Fibroblast of lung (primary cell): Measurements from ENCODE around the gene CPO. TPM values are rescaled to one million over a fixed set of nuclear protein-coding genes. Genes with fewer than 3 reads are reported as not detected.
A peak's percentile ranks its signal among the peaks of the same experiment; 100 is the strongest.

Experiments used
- DNase-seq, 2 donors: peaks; one replicate each; pipeline versions ENCODE4 v3.0.0 to v3.0.0-alpha.2; 2010; ENCODE audit warnings: low read depth in 2 of 2
- H2AFZ ChIP-seq: 2 replicates; pipeline ENCODE4 v1.5.1; 2012; ENCODE audit warnings: low read length, control low read depth, inconsistent platforms
- H3K27ac ChIP-seq: 2 replicates; pipeline ENCODE4 v1.5.1; 2011; ENCODE audit warnings: low read length, control low read depth; ENCODE audit not compliant: insufficient read depth
- H3K27me3 ChIP-seq: 2 replicates; pipeline ENCODE4 v1.5.1; 2011; ENCODE audit warnings: mild to moderate bottlenecking, low read length; ENCODE audit not compliant: control insufficient read depth, insufficient read depth
- H3K36me3 ChIP-seq: 2 replicates; pipeline ENCODE4 v1.5.1; 2011; ENCODE audit warnings: low read length; ENCODE audit not compliant: control insufficient read depth, insufficient read depth
- H3K4me1 ChIP-seq: 2 replicates; pipeline ENCODE4 v1.5.1; 2011; ENCODE audit warnings: low read length; ENCODE audit not compliant: control insufficient read depth, insufficient read depth; ENCODE audit errors: extremely low read depth
- H3K4me2 ChIP-seq: 2 replicates; pipeline ENCODE4 v1.5.1; 2011; ENCODE audit warnings: low read length, control low read depth; ENCODE audit not compliant: insufficient read depth; ENCODE audit errors: extremely low read depth
- H3K4me3 ChIP-seq, 4 experiments: fragments of 200-600 bp in 1 of 4; sonication (generic) in 1 of 4; replicated peaks in 1 of 4; 2 replicates each; pipeline ENCODE4 v1.5.1; 2011 to 2016; ENCODE audit warnings: low read length in 4 of 4, low read depth in 3 of 4, mild to moderate bottlenecking in 3 of 4, control low read depth in 2 of 4, inconsistent platforms in 1 of 4, mixed read lengths in 1 of 4; ENCODE audit not compliant: insufficient read depth in 1 of 4; ENCODE audit errors: control extremely low read depth in 1 of 4
- H3K79me2 ChIP-seq: 2 replicates; pipeline ENCODE4 v1.5.1; 2012; ENCODE audit warnings: mild to moderate bottlenecking, low read length, inconsistent platforms; ENCODE audit not compliant: control insufficient read depth, insufficient read depth
- H3K9ac ChIP-seq: 2 replicates; pipeline ENCODE4 v1.5.1; 2011; ENCODE audit warnings: mild to moderate bottlenecking, low read length, control low read depth; ENCODE audit not compliant: insufficient read depth
- H3K9me3 ChIP-seq: 2 replicates; pipeline ENCODE4 v1.5.1; 2012; ENCODE audit warnings: low read depth, low read length; ENCODE audit not compliant: control insufficient read depth, insufficient read depth
- H4K20me1 ChIP-seq: 2 replicates; pipeline ENCODE4 v1.5.1; 2011; ENCODE audit warnings: low read length; ENCODE audit not compliant: control insufficient read depth, insufficient read depth; ENCODE audit errors: extremely low read depth
- EZH2 ChIP-seq: IDR thresholded peaks from 2 replicates; pipeline ENCODE4 v1.5.1; 2012; ENCODE audit warnings: low read length, control low read depth, mild to moderate bottlenecking; ENCODE audit errors: missing control alignments
- polyA plus RNA-seq, 2 donors: library from polyadenylated mRNA; depleted of rRNA in 1 of 2; stranded (reverse) in 1 of 2; unstranded in 1 of 2; fragments of >200 nt; gene quantifications; 2 replicates each; pipeline ENCODE4 v1.2.1, GENCODE V29; 2011 to 2012; ENCODE audit warnings: missing spikeins in 1 of 2
- total RNA-seq: library from RNA; depleted of rRNA; stranded (reverse); fragments of >200 nt; gene quantifications from 2 replicates; pipeline ENCODE4 v1.2.1, GENCODE V29; 2014
- TF ChIP-seq, protein P1 (sequence below), 2 donors: IDR thresholded peaks in 1 of 2; conservative IDR thresholded peaks in 1 of 2; 1 replicate in 1 of 2; 2 replicates in 1 of 2; pipeline ENCODE4 v1.5.1; 2011 to 2012; ENCODE audit warnings: low read length in 2 of 2, control low read depth in 1 of 2, inconsistent platforms in 1 of 2, low read depth in 1 of 2, mild to moderate bottlenecking in 1 of 2

Gene CPO
- total and polyA plus RNA-seq, 2 donors (not counting 1 experiment from before 2014, with no cell fraction given) = under 0.01 TPM; not detected in 1

- no peak overlapping the region for H2AFZ ChIP-seq
- no peak overlapping the region for H3K27ac ChIP-seq
- H3K27me3 ChIP-seq = no peaks in the 10 kb centered on the region
- no peak overlapping the region for H3K9ac ChIP-seq
- H4K20me1 ChIP-seq = no peaks in the 10 kb centered on the region
- TF ChIP-seq EZH2 = no peak
- TF ChIP-seq, protein P1, sequence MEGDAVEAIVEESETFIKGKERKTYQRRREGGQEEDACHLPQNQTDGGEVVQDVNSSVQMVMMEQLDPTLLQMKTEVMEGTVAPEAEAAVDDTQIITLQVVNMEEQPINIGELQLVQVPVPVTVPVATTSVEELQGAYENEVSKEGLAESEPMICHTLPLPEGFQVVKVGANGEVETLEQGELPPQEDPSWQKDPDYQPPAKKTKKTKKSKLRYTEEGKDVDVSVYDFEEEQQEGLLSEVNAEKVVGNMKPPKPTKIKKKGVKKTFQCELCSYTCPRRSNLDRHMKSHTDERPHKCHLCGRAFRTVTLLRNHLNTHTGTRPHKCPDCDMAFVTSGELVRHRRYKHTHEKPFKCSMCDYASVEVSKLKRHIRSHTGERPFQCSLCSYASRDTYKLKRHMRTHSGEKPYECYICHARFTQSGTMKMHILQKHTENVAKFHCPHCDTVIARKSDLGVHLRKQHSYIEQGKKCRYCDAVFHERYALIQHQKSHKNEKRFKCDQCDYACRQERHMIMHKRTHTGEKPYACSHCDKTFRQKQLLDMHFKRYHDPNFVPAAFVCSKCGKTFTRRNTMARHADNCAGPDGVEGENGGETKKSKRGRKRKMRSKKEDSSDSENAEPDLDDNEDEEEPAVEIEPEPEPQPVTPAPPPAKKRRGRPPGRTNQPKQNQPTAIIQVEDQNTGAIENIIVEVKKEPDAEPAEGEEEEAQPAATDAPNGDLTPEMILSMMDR (conservative IDR thresholded peaks at IDR 0.05 in 1 of 2, IDR thresholded peaks at IDR 0.05 in 1 of 2; ENCODE audit: low read depth in 1 of 2, low read length in 2 of 2) = no peak
- H3K4me3 ChIP-seq = no peak overlapping the region
- no peaks in the 10 kb centered on the region for H3K36me3 ChIP-seq
- DNase-seq = peak; percentile 44 to 87
- no peaks in the 10 kb centered on the region for H3K79me2 ChIP-seq
- no peaks in the 10 kb centered on the region for H3K9me3 ChIP-seq
- H3K4me1 ChIP-seq = no peaks in the 10 kb centered on the region
- H3K4me2 ChIP-seq = no peak overlapping the region
These were observed 44.9 kb downstream of the CPO start for GRCh38 chr2:206984206-206984605.

DNA sequence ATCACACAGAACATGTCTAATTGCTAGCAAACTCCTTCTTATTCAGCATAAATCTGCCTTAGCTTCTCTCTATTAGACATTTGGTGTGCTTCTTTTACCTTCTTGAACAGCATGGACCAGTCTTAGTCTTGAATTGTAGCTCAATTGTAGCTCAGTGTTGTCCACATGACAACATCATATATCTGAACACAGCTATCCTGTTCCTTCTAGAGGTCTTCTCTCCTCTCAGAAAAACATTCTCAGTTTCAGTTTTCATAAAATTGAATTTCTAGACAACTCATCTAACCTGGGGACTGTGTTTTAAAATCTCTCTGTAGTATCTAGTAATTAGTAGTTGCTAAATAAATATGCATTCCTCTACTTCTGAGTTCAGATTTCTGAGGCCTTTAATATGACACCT, 47.6 kb downstream of the CPO start:
- H3K9ac ChIP-seq = no peak overlapping the region
- H3K36me3 ChIP-seq = no peaks in the 10 kb centered on the region
- no peak overlapping the region for H3K4me2 ChIP-seq
- H3K27ac ChIP-seq = no peak overlapping the region
- TF ChIP-seq, protein P1 (conservative IDR thresholded peaks at IDR 0.05 in 1 of 2, IDR thresholded peaks at IDR 0.05 in 1 of 2; ENCODE audit: low read depth in 1 of 2, low read length in 2 of 2) = no peak
- TF ChIP-seq EZH2 = no peak
- no peaks in the 10 kb centered on the region for H3K27me3 ChIP-seq
- H3K4me1 ChIP-seq = no peaks in the 10 kb centered on the region
- no peaks in the 10 kb centered on the region for H3K79me2 ChIP-seq
- no peaks in the 10 kb centered on the region for H3K9me3 ChIP-seq
- no peak overlapping the region for H3K4me3 ChIP-seq
- H4K20me1 ChIP-seq = no peaks in the 10 kb centered on the region
- DNase-seq = no peak
- H2AFZ ChIP-seq = no peak overlapping the region

DNA sequence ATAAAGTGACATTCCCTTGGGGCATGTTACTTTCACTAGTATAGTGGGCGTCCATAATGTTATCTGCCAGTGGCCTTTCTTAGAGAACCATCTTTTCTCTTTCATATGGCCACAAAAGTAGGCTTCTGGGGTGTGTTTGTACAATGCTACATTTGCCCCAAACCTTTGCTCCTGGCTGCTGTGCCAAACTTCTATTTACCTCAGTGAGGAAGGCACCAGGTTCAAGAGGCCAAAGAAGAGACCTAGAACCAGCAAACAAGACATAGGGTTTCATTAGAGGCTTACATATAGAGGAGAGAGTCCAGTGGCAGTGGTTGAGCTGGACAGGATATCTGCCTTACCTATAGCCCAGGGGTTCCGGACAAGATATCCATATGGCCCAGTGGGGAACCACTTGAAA, 48.5 kb downstream of the CPO start:
- Histone ChIP-seq H3K27me3 (no peaks in the 10 kb centered on the region), H3K36me3 (no peaks in the 10 kb centered on the region), H3K9me3 (no peaks in the 10 kb centered on the region), H3K4me2 (no peak overlapping the region), H3K9ac (no peak overlapping the region), H3K4me1 (no peaks in the 10 kb centered on the region), H3K27ac (no peak overlapping the region), H3K79me2 (no peaks in the 10 kb centered on the region), H4K20me1 (no peaks in the 10 kb centered on the region), H3K4me3 (no peak overlapping the region), H2AFZ (no peak overlapping the region)
- TF ChIP-seq, protein P1 (conservative IDR thresholded peaks at IDR 0.05 in 1 of 2, IDR thresholded peaks at IDR 0.05 in 1 of 2; ENCODE audit: low read depth in 1 of 2, low read length in 2 of 2) = no peak
- TF ChIP-seq EZH2 = no peak
- DNase-seq = no peak
